Coronary artery (tissue), 2 donors: ENCODE measurements around the gene RAD52.

Source experiments
- DNase-seq: peaks from one replicate; pipeline ENCODE4 v3.0.0-alpha.2; 2017; ENCODE audit warnings: low spot score
- H3K27ac ChIP-seq, 2 donors: fragments of 200-600 bp; sonication (generic); one replicate each; pipeline ENCODE4 v1.5.1; 2016 to 2019
- H3K4me3 ChIP-seq: fragments of 200-600 bp; sonication (generic); 2 replicates; pipeline ENCODE4 v1.5.1; 2016; ENCODE audit warnings: mild to moderate bottlenecking, moderate library complexity
- TF ChIP-seq, protein P1 (sequence below): fragments of 200-600 bp; sonication (generic); IDR thresholded peaks from one replicate; pipeline ENCODE4 v1.5.1; 2019; ENCODE audit warnings: antibody characterized with exemption

The RAD52 gene

GRCh38 chr12:949453-950191 is at the start of gene RAD52:
Gene RAD52, minus strand, starts transcription at chr12:949694. Its CDS starts 16,636 bp downstream, at chr12:933058.
- TF ChIP-seq, protein P1, sequence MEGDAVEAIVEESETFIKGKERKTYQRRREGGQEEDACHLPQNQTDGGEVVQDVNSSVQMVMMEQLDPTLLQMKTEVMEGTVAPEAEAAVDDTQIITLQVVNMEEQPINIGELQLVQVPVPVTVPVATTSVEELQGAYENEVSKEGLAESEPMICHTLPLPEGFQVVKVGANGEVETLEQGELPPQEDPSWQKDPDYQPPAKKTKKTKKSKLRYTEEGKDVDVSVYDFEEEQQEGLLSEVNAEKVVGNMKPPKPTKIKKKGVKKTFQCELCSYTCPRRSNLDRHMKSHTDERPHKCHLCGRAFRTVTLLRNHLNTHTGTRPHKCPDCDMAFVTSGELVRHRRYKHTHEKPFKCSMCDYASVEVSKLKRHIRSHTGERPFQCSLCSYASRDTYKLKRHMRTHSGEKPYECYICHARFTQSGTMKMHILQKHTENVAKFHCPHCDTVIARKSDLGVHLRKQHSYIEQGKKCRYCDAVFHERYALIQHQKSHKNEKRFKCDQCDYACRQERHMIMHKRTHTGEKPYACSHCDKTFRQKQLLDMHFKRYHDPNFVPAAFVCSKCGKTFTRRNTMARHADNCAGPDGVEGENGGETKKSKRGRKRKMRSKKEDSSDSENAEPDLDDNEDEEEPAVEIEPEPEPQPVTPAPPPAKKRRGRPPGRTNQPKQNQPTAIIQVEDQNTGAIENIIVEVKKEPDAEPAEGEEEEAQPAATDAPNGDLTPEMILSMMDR: peak; percentile 97
- peak within 1 kb of the TSS; percentile 89 to 95 for H3K27ac ChIP-seq
- H3K4me3 ChIP-seq: peak within 1 kb of the TSS; percentile 93
- DNase-seq: peak; percentile 98

DNA sequence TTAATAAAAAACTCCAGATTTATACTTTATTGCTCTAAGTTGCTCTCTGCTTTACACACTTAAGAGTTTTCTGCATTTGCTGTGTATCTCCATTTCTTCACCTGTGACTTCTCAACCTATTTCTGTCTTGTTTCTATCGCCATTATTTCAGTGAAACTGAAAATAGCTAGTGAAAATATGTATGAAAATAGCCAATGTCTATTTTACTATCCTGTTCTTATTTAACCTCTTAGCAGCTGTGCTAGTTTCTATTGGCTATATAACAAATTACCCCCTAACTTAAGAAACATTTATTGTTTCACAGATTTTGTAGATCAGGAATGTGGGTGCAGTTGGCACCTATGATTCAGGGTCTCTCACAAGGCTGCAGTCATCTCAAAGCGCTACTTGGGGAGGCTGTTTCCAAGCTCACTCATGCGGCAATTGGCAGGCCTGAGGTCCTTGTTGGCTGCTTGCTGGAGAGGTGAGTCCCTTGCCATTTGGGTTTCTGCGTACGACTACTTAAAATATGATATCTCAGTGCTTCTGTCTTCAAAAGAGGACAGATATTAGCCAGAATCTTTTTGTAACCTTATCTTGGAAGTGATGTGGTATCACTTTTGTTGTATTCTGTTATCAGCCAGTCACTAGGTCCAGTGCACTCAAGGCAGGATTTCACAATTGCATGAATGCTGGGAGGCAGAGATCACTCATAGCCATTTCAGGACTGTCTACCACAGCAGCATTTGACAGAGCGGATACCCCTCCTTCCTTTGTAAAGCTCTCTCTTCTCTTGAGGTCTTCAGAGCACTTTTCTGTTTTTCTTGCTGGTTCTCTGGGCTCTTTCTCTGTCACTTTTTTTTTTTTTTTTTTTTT is 48.8 kb upstream of the RAD52 start:
- peak overlapping the region in 1 of 2 donors; percentile 39 for H3K27ac ChIP-seq
- TF ChIP-seq, protein P1: no peak
- no peak for DNase-seq
- H3K4me3 ChIP-seq: no peak overlapping the region

GRCh38 chr12:997505-997904 is 48.0 kb upstream of the RAD52 start:
- TF ChIP-seq, protein P1: no peak
- Histone ChIP-seq H3K27ac (no peak overlapping the region), H3K4me3 (no peak overlapping the region)
- DNase-seq: no peak

DNA sequence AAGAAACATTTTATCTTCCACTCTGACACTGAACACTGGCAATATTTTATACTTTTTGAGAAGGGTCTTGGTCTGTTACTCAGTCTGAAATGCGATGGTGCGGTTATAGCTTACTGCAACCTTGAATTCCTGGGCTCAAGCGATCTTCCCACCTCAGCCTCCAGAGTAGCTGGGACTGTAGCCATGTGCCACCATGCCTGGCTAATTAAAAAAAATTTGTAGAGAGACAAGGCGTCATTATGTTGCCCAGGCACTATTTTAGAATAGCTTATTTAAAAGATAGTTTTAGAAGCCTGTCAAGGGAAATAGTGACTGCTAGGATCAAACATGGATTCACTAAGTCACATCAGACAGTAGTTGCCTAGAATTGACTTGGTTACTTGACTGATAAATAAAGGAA is 47.4 kb upstream of the RAD52 start:
- no peak overlapping the region for H3K27ac ChIP-seq
- DNase-seq: no peak
- no peak overlapping the region for H3K4me3 ChIP-seq
- TF ChIP-seq, protein P1: no peak

DNA sequence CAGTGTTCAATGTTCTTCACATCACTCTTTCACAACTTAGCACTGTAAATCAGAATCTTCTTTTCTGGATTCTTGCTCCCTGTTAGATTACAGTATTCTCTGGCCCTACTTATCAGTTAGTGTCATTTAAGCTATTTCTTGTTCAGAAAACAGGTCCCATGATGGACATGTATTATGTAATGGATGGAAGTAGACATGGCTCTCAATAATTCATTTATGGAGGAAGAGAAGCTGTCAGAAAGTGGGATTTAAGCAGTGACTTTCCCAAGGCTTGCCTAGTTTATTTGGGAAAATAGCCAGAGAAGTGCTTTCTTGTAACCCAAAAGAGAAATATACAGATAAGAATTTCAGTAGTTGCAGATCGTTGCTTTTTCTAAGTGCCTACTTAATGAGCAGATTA is 43.2 kb upstream of the RAD52 start:
- TF ChIP-seq, protein P1: no peak
- Histone ChIP-seq H3K4me3 (peak overlapping the region; percentile 89), H3K27ac (peak overlapping the region; percentile 27 to 94)
- DNase-seq: no peak

DNA sequence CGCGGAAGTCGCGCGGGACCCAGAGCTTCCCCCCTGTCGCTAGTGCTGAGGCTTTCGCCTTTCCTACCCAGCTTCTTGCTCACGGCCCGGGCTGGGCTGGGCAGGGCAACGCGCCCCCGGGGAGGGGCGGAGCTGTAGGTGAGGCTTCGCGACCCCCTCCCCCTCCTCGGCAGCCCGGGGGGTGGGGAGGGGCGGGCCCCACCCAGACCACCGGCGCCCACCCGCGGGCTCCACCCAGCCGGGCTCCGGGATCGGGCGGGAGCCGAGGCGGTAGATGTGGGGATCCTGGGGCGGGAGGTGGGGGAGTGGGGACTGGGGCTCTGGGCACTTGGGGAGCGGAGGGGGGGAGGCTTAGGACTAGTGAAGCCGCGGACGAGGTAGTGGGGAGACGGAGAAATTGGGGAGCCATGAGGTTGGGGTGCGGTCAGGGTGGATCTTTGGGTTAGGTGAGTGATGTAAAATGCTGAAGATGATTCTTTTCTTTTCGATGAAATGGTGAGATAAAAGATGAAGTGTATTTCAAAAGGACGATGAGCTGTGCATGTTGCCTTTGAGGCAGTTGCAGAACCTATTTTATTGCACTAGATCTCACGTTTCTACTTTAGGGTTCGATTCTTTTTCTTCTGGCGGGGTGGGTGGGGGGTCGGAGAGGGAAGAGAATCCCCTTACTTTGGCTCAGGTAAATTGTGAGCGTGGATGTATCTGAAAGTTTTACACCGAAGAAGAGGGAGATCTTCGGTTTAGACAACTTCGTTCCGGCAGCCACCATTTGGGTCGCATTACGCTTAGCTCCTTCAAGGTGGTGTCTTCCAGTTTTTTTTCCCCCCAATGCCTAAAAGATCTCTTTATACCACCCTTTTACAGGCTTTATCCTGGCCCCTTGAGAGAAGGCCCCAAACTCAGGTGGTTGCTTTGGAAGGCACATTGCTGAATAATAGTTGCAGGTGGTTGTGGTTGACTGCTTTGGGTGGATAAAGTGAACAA is 42.1 kb upstream of the RAD52 start:
- TF ChIP-seq, protein P1: no peak
- H3K4me3 ChIP-seq: peak overlapping the region; percentile 89
- H3K27ac ChIP-seq: peak overlapping the region; percentile 94 to 99
- peak; percentile 77 for DNase-seq
